K562 (cell line): ENCODE measurements around the gene GPR83. TPM values are rescaled to one million over a fixed set of nuclear protein-coding genes. Genes with fewer than 3 reads are reported as not detected.
A peak's percentile ranks its signal among the peaks of the same experiment; 100 is the strongest.
"Not testable (repeated sequence)": the region's sequence is repeated elsewhere in the genome, so short reads cannot be mapped to it uniquely, and the experiment has no call there.

Experiments used
- ATAC-seq: fragments of 200-7000 bp; cut with Tn5 transposase; 3 replicates; pipeline ENCODE4 v1.9.1; 2020; ENCODE audit warnings: moderate library complexity
- BruUV-seq: library from RNA; stranded (reverse); fragments of 400-500 nt; replicated peaks from 2 replicates; lab custom pipeline; 2021; lab: Mats Ljungman, UMichigan
- CTCF ChIA-PET: fragments of 300-600 bp; formaldehyde crosslinking; extraction: SDS; loops from one replicate; lab custom pipeline; 2021; ENCODE audit warnings: low intra/inter-chr PET ratio; lab: Yijun Ruan, JAX
- POLR2A ChIA-PET: fragments of 300-600, 350-650 bp; sonication (Branson Sonifier 250); formaldehyde crosslinking; extraction: SDS; loops from one replicate; lab custom pipeline; 2021; ENCODE audit warnings: antibody characterized with exemption, inconsistent platforms; lab: Yijun Ruan, JAX
- DNase-seq, 4 experiments: peaks; one replicate each; pipeline versions ENCODE4 v3.0.0 to v3.0.0-alpha.2; 2011 to 2018; ENCODE audit warnings: low spot score in 3 of 4, mixed read lengths in 3 of 4; ENCODE audit errors: extremely low read depth in 1 of 4
- FAIRE-seq: peaks from 2 replicates; lab custom pipeline; 2011; peaks lifted over from hg19 to GRCh38; lab: Jason Lieb, UNC
- H2AFZ ChIP-seq: 2 replicates; pipeline ENCODE4 v1.6.0; 2011; ENCODE audit warnings: low read depth, low read length, control low read depth, inconsistent platforms
- H3K27ac ChIP-seq: fragments of 200-600 bp; 3 replicates; pipeline ENCODE4 v1.8.0; 2011; ENCODE audit warnings: low read depth, mild to moderate bottlenecking, control low read depth, inconsistent platforms, low read length, moderate library complexity, mixed read lengths; ENCODE audit errors: extremely low read depth
- H3K27me3 ChIP-seq, 2 experiments: fragments of 300-600 bp in 1 of 2; 2 replicates in 1 of 2; 3 replicates in 1 of 2; pipeline versions ENCODE4 v1.6.0 to v1.8.0; 2011; ENCODE audit warnings: inconsistent platforms in 2 of 2, low read length in 2 of 2, mild to moderate bottlenecking in 1 of 2, mixed read lengths in 1 of 2, moderate library complexity in 1 of 2; ENCODE audit not compliant: control insufficient read depth in 2 of 2, insufficient read depth in 2 of 2
- H3K36me3 ChIP-seq: fragments of 300-600 bp; 3 replicates; pipeline ENCODE4 v1.8.0; 2011; ENCODE audit warnings: mild to moderate bottlenecking, low read length, inconsistent platforms; ENCODE audit not compliant: control insufficient read depth, insufficient read depth
- H3K4me1 ChIP-seq, 2 experiments: fragments of 200-600 bp in 1 of 2; replicated peaks in 1 of 2; 2 replicates in 1 of 2; 3 replicates in 1 of 2; pipeline versions ENCODE4 v1.5.1 to v1.8.0; 2011; ENCODE audit warnings: inconsistent platforms in 2 of 2, low read length in 2 of 2, mild to moderate bottlenecking in 1 of 2, mixed read lengths in 1 of 2, moderate library complexity in 1 of 2; ENCODE audit not compliant: control insufficient read depth in 2 of 2, insufficient read depth in 2 of 2
- H3K4me2 ChIP-seq: 2 replicates; pipeline ENCODE4 v1.6.1; 2011; ENCODE audit warnings: low read length, control low read depth, inconsistent platforms, mixed read lengths; ENCODE audit not compliant: insufficient read depth
- H3K4me3 ChIP-seq: fragments of 200-600 bp; sonication (generic), shearing (Covaris generic); 2 replicates; pipeline ENCODE4 v1.5.1; 2016; ENCODE audit warnings: control low read depth, inconsistent platforms
- H3K79me2 ChIP-seq: fragments of 200-600 bp; 3 replicates; pipeline ENCODE4 v1.8.0; 2011; ENCODE audit warnings: low read length, inconsistent platforms; ENCODE audit not compliant: control insufficient read depth, insufficient read depth
- H3K9ac ChIP-seq, 2 experiments: 2 replicates each; pipeline versions ENCODE4 v1.6.0 to v1.6.1; 2011; ENCODE audit warnings: low read depth in 2 of 2, low read length in 2 of 2, control low read depth in 1 of 2, inconsistent platforms in 1 of 2, mild to moderate bottlenecking in 1 of 2, mixed read lengths in 1 of 2; ENCODE audit not compliant: insufficient read depth in 1 of 2
- H3K9me1 ChIP-seq: one replicate; pipeline ENCODE4 v1.6.0; 2011; ENCODE audit warnings: inconsistent platforms, mild to moderate bottlenecking, low read length, moderate library complexity; ENCODE audit not compliant: control insufficient read depth, insufficient read depth
- H3K9me3 ChIP-seq: replicated peaks from 2 replicates; pipeline ENCODE4 v1.5.1; 2011; ENCODE audit warnings: low read depth, low read length, inconsistent platforms; ENCODE audit not compliant: control insufficient read depth, insufficient read depth
- H4K20me1 ChIP-seq: replicated peaks from 2 replicates; pipeline ENCODE4 v1.6.1; 2011; ENCODE audit warnings: low read length, inconsistent platforms, mixed read lengths; ENCODE audit not compliant: control insufficient read depth, insufficient read depth
- ARID1B ChIP-seq: fragments of 450-650 bp; IDR thresholded peaks from 2 replicates; pipeline ENCODE4 v1.6.1; 2016; ENCODE audit warnings: antibody characterized with exemption, mild to moderate bottlenecking, inconsistent platforms
- BCOR ChIP-seq: fragments of 450-650 bp; IDR thresholded peaks from 2 replicates; pipeline ENCODE4 v1.6.1; 2016
- EP400 ChIP-seq: fragments of 450-650 bp; IDR thresholded peaks from 2 replicates; pipeline ENCODE4 v1.6.1; 2017; ENCODE audit warnings: antibody characterized with exemption, mild to moderate bottlenecking, moderate library complexity
- GATA2 ChIP-seq: sonication (generic); formaldehyde crosslinking; IDR thresholded peaks from 2 replicates; pipeline ENCODE4 v1.4.0; 2020; ENCODE audit warnings: mild to moderate bottlenecking, missing genetic modification reagents
- JUN ChIP-seq, 2 experiments: sonication (generic) in 1 of 2; formaldehyde crosslinking in 1 of 2; IDR thresholded peaks; 2 replicates each; pipeline versions ENCODE4 v1.6.1 to v1.8.0; 2012 to 2022; ENCODE audit warnings: borderline replicate concordance in 2 of 2, mild to moderate bottlenecking in 2 of 2, improper control_type of control experiment in 1 of 2, low read depth in 1 of 2, low read length in 1 of 2, missing genetic modification reagents in 1 of 2
- RBM22 ChIP-seq: fragments of 200-400 bp; formaldehyde crosslinking; IDR thresholded peaks from 2 replicates; pipeline ENCODE4 v1.6.1; 2018; ENCODE audit warnings: low read length, low read depth; ENCODE audit not compliant: poor library complexity, severe bottlenecking
- SIRT6 ChIP-seq: IDR thresholded peaks from one replicate; pipeline ENCODE4 v1.6.1; 2012; ENCODE audit warnings: low read depth, mild to moderate bottlenecking, control low read depth, inconsistent platforms, low read length, moderate library complexity
- ZNF146 ChIP-seq: IDR thresholded peaks from one replicate; pipeline ENCODE4 v1.6.1; 2018; ENCODE audit warnings: missing compliant biosample characterization; ENCODE audit not compliant: unreplicated experiment
- ZNF431 ChIP-seq: sonication (generic); formaldehyde crosslinking; IDR thresholded peaks from 2 replicates; pipeline ENCODE4 v1.8.0; 2022; ENCODE audit warnings: mild to moderate bottlenecking, missing genetic modification reagents
- WGBS: fragments of 100-300 bp; shearing (Covaris generic); methylation state at CpG from one replicate; pipeline ENCODE4 v1.1.6; 2016; ENCODE audit warnings: low coverage, mixed read lengths; ENCODE audit not compliant: insufficient coverage; ENCODE audit errors: missing lambda C conversion rate; 5-methylcytosine and 5-hydroxymethylcytosine counted together
- in situ Hi-C: fragments of 300-500 bp; cut with MboI; formaldehyde crosslinking; loops from 4 replicates; pipeline ENCODE4 v1.15.0; 2018; ENCODE audit warnings: inconsistent platforms, mixed read lengths
- intact Hi-C: fragments of 100-400 bp; cut with micrococcal nuclease; formaldehyde crosslinking; loops from 2 replicates; pipeline ENCODE4 v1.14.2; 2022
- polyA plus RNA-seq, 8 experiments: library from polyadenylated mRNA; depleted of rRNA in 4 of 8; stranded (reverse) in 5 of 8; unstranded in 3 of 8; fragments of >200 nt; fragmentation: Nextera tagmentation in 2 of 8; fragmentation: Illumina TruSeq in 1 of 8; extraction: Ambion mirVana in 2 of 8; extraction: Trizol in 1 of 8; gene quantifications; 2 replicates each; pipeline versions ENCODE4 v1.2.1 to v1.2.3, GENCODE V29; 2011 to 2014; ENCODE audit warnings: inconsistent platforms in 1 of 8, missing spikeins in 1 of 8
- total RNA-seq, 7 experiments: library from RNA; depleted of rRNA in 6 of 7; stranded (reverse); fragments of >200 nt in 6 of 7; fragmentation: Illumina TruSeq in 2 of 7; extraction: Trizol in 2 of 7; gene quantifications; 2 replicates each; pipeline versions ENCODE4 v1.2.1 to v1.2.3, GENCODE V29; 2011 to 2021; ENCODE audit warnings: low replicate concordance in 1 of 7
- TF ChIP-seq, protein P1 (sequence below): fragments of 450-650 bp; formaldehyde crosslinking; IDR thresholded peaks from 2 replicates; pipeline ENCODE4 v1.4.0; 2020; ENCODE audit warnings: mild to moderate bottlenecking
- TF ChIP-seq, protein P2 (sequence below): fragments of 250-450 bp; sonication (Bioruptor Pico); IDR thresholded peaks from 2 replicates; pipeline ENCODE4 v1.5.0; 2020; ENCODE audit warnings: mild to moderate bottlenecking
- TF ChIP-seq, protein P3 (sequence below): sonication (generic); formaldehyde crosslinking; IDR thresholded peaks from 2 replicates; pipeline ENCODE4 v1.8.0; 2022; ENCODE audit warnings: mild to moderate bottlenecking, missing genetic modification reagents

The GPR83 gene
- total and polyA plus RNA-seq, 9 of the 15 experiments (the other 6 are each of a cell fraction or from before 2014, with no cell fraction given) = 0.03 to 0.13 (median 0.08) TPM; not detected in 2

DNA sequence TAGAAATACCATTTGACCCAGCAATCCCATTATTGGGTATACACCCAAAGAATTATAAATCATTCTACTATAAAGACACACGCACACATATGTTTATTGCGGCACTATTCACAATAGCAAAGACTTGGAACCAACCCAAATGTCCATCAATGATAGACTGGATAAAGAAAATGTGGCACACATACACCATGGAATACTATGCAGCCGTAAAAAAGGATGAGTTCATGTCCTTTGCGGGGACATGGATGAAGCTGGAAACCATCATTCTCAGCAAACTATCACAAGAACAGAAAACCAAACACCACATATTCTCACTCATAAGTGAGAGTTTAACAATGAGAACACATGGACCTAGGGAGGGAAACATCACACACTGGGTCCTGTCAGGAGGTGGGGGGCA is 9.3 kb downstream of the GPR83 start:
- WGBS = 17% methylated on average over 2 of the region's 4 CpGs
- intact Hi-C loops, CTCF ChIA-PET: not testable (repeated sequence)
- TF ChIP-seq BCOR (0 out of 2 replicates have a peak, but pooled peaks have one; percentile 24), ZNF146 (CRISPR knock-in tag) (peak; percentile 67)
- TF ChIP-seq, all 486 proteins: peak for 2; not testable (repeated sequence) for 484
- H3K79me2 ChIP-seq, ATAC-seq, H2AFZ ChIP-seq, H3K4me3 ChIP-seq, H4K20me1 ChIP-seq, in situ Hi-C loops, H3K4me2 ChIP-seq, H3K9ac ChIP-seq, H3K27me3 ChIP-seq, H3K4me1 ChIP-seq, FAIRE-seq, DNase-seq, H3K9me3 ChIP-seq, H3K36me3 ChIP-seq, POLR2A ChIA-PET, H3K9me1 ChIP-seq, BruUV-seq, H3K27ac ChIP-seq: not testable (repeated sequence)

DNA sequence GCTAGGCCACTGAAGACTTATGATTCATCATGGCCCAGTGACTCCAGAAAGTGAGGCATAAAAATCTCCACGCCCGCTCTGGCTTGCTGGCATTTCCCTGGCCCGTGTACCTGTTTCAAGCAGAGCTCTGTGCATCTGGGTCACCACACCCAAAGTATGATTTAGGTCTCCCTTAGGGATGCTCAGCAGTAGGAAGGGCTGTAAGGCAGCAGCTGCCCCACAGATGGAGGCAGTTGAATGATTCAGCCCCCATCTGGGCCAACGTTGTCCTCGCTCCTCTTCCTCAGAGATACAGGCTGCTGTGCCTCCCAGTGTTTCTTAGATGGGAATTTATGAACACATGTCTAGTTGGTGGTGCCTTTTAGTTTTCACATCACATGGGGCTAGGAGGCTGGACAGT is 21.6 kb downstream of the GPR83 start:
- Histone ChIP-seq H3K36me3 (no peaks in the 10 kb centered on the region), H3K27me3 (peaks cover 0 to 22% of the 10 kb centered on the region in 2 experiments; a peak in 3 of 5 replicates), H4K20me1 (no peaks in the 10 kb centered on the region), H3K79me2 (no peaks in the 10 kb centered on the region), H3K4me1 (no peaks in the 10 kb centered on the region), H2AFZ (no peak overlapping the region), H3K9me1 (no peaks in the 10 kb centered on the region), H3K4me3 (no peak overlapping the region), H3K9ac (no peak overlapping the region), H3K4me2 (no peak overlapping the region), H3K27ac (no peak overlapping the region), H3K9me3 (no peaks in the 10 kb centered on the region)
- ChIA-PET POLR2A (interaction anchor here (0.6 kb wide), 1 partner anchor 15 kb away, joined by 3 read pairs; no protein-coding TSS in a partner anchor), CTCF (no interaction called here)
- ATAC-seq = no peak
- in situ Hi-C loops = no loop called here
- intact Hi-C loops = no loop called here
- no peak for DNase-seq
- BruUV-seq = no TSS peak
- FAIRE-seq = no peak
- 2% methylated on average over 5 of the region's 5 CpGs for WGBS
- TF ChIP-seq, protein P1, sequence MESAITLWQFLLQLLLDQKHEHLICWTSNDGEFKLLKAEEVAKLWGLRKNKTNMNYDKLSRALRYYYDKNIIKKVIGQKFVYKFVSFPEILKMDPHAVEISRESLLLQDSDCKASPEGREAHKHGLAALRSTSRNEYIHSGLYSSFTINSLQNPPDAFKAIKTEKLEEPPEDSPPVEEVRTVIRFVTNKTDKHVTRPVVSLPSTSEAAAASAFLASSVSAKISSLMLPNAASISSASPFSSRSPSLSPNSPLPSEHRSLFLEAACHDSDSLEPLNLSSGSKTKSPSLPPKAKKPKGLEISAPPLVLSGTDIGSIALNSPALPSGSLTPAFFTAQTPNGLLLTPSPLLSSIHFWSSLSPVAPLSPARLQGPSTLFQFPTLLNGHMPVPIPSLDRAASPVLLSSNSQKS (CRISPR knock-in tag) = no peak
- TF ChIP-seq ZNF431 (CRISPR knock-in tag) (no peak), GATA2 (CRISPR knock-in tag) (no peak), EP400 (no peak), RBM22 (no peak), JUN (IDR thresholded peaks at IDR 0.05; ENCODE audit: borderline replicate concordance, low read depth, low read length) (no peak), JUN (CRISPR knock-in tag; IDR thresholded peaks at IDR 0.05; ENCODE audit: borderline replicate concordance) (no peak), SIRT6 (no peak), ARID1B (no peak)
- TF ChIP-seq, protein P2, sequence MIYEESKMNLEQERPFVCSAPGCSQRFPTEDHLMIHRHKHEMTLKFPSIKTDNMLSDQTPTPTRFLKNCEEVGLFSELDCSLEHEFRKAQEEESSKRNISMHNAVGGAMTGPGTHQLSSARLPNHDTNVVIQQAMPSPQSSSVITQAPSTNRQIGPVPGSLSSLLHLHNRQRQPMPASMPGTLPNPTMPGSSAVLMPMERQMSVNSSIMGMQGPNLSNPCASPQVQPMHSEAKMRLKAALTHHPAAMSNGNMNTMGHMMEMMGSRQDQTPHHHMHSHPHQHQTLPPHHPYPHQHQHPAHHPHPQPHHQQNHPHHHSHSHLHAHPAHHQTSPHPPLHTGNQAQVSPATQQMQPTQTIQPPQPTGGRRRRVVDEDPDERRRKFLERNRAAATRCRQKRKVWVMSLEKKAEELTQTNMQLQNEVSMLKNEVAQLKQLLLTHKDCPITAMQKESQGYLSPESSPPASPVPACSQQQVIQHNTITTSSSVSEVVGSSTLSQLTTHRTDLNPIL (CRISPR knock-in tag) = no peak
- TF ChIP-seq, protein P3, sequence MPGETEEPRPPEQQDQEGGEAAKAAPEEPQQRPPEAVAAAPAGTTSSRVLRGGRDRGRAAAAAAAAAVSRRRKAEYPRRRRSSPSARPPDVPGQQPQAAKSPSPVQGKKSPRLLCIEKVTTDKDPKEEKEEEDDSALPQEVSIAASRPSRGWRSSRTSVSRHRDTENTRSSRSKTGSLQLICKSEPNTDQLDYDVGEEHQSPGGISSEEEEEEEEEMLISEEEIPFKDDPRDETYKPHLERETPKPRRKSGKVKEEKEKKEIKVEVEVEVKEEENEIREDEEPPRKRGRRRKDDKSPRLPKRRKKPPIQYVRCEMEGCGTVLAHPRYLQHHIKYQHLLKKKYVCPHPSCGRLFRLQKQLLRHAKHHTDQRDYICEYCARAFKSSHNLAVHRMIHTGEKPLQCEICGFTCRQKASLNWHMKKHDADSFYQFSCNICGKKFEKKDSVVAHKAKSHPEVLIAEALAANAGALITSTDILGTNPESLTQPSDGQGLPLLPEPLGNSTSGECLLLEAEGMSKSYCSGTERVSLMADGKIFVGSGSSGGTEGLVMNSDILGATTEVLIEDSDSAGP = no peak
